Measurements from ENCODE around the gene BACE2.
"Not testable (repeated sequence)": the region's sequence is repeated elsewhere in the genome, so short reads cannot be mapped to it uniquely, and the experiment has no call there.

The BACE2 gene

GRCh38 chr21:41189150-41189745, 21.3 kb downstream of the BACE2 start:
- H3K4me3 ChIP-seq (ENCODE audit: low read depth in 1 of 2, low read length in 2 of 2), result no peak overlapping the region
- no peaks in the 10 kb centered on the region for H3K27me3 ChIP-seq (ENCODE audit: insufficient read depth, low read length, poor library complexity)
- TF ChIP-seq CTCF (IDR thresholded peaks at IDR 0.05; ENCODE audit: borderline replicate concordance, extremely low read depth, low read length, poor library complexity, severe bottlenecking) (no peak), EZH2 (IDR thresholded peaks at IDR 0.05; ENCODE audit: borderline replicate concordance, low read depth, low read length, severe bottlenecking) (no peak)
- no peaks in the 10 kb centered on the region for H3K79me2 ChIP-seq (ENCODE audit: insufficient read depth, low read length)
- no peak overlapping the region for H2AFZ ChIP-seq (ENCODE audit: low read depth, low read length)
- no peaks in the 10 kb centered on the region for H3K4me1 ChIP-seq (ENCODE audit: insufficient read depth, low read length)
- no peaks in the 10 kb centered on the region for H4K20me1 ChIP-seq (ENCODE audit: insufficient read depth, low read length)
- no peak overlapping the region for H3K27ac ChIP-seq (ENCODE audit: low read length)
- no peak overlapping the region for H3K9ac ChIP-seq (ENCODE audit: low read depth, low read length)
- ATAC-seq (ENCODE audit: insufficient read depth, low read depth) (no peak), DNase-seq (no peak)
- no peak overlapping the region for H3K4me2 ChIP-seq (ENCODE audit: insufficient read depth, low read length)
- no peaks in the 10 kb centered on the region for H3K36me3 ChIP-seq (ENCODE audit: insufficient read depth, low read length)
- H3K9me3 ChIP-seq (ENCODE audit: insufficient read depth, low read length, severe bottlenecking), result no peaks in the 10 kb centered on the region

DNA sequence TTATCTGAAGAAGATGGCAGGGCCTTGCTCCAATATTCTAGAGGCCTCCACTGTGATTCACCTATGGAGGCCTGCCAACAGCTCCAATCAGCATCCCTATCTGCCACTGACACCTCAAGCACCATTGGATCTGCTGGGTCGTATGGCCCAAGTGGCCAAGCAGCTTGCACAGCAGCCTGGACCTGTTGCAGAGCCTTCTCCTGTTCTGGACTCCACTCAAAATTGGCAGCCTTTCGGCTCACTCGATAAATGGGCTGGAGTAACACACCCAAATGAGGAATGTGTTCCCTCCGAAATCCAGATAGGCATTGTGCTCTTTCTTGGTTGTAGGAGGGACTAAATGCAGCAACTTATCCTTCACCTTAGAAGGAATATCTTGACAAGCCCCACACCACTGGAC, 24.6 kb downstream of the BACE2 start:
- ATAC-seq (ENCODE audit: insufficient read depth, low read depth); H3K27ac ChIP-seq (ENCODE audit: low read length); H3K9me3 ChIP-seq (ENCODE audit: insufficient read depth, low read length, severe bottlenecking); H3K27me3 ChIP-seq (ENCODE audit: insufficient read depth, low read length, poor library complexity); H3K4me3 ChIP-seq (ENCODE audit: low read depth in 1 of 2, low read length in 2 of 2); H3K36me3 ChIP-seq (ENCODE audit: insufficient read depth, low read length); H2AFZ ChIP-seq (ENCODE audit: low read depth, low read length); DNase-seq; H3K4me2 ChIP-seq (ENCODE audit: insufficient read depth, low read length); H4K20me1 ChIP-seq (ENCODE audit: insufficient read depth, low read length); H3K4me1 ChIP-seq (ENCODE audit: insufficient read depth, low read length); H3K79me2 ChIP-seq (ENCODE audit: insufficient read depth, low read length); H3K9ac ChIP-seq (ENCODE audit: low read depth, low read length): not testable (repeated sequence)

DNA sequence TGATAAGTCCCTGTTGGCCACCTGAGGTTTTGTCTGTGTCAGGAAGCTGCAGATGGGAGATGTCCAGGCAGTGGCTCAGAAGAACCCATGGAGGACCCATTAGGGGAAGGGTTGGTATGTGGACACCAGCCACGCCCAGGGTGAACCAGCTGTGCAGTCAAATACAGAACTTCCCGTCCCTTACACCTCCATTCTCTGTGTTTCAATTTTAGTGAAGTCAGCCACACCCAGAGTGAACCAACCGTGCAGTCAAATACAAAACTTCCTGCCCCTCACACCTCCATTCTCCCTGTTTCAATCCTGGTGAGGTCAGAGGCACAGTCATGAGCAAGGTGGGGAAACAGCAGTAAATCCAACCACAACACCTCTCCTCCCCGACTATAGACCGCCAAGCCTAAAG, 27.4 kb downstream of the BACE2 start:
- H3K27ac ChIP-seq (ENCODE audit: low read length), result no peak overlapping the region
- H3K36me3 ChIP-seq (ENCODE audit: insufficient read depth, low read length), result no peaks in the 10 kb centered on the region

GRCh38 chr21:41196993-41197392, 29.0 kb downstream of the BACE2 start:
- ATAC-seq (ENCODE audit: insufficient read depth, low read depth) (no peak), DNase-seq (no peak)
- Histone ChIP-seq H3K27ac (ENCODE audit: low read length) (no peak overlapping the region), H3K36me3 (ENCODE audit: insufficient read depth, low read length) (no peaks in the 10 kb centered on the region), H3K9me3 (ENCODE audit: insufficient read depth, low read length, severe bottlenecking) (no peaks in the 10 kb centered on the region), H3K4me3 (ENCODE audit: low read depth in 1 of 2, low read length in 2 of 2) (no peak overlapping the region), H3K4me1 (ENCODE audit: insufficient read depth, low read length) (no peaks in the 10 kb centered on the region), H3K79me2 (ENCODE audit: insufficient read depth, low read length) (no peaks in the 10 kb centered on the region), H4K20me1 (ENCODE audit: insufficient read depth, low read length) (no peaks in the 10 kb centered on the region), H3K4me2 (ENCODE audit: insufficient read depth, low read length) (no peak overlapping the region), H2AFZ (ENCODE audit: low read depth, low read length) (no peak overlapping the region), H3K9ac (ENCODE audit: low read depth, low read length) (no peak overlapping the region), H3K27me3 (ENCODE audit: insufficient read depth, low read length, poor library complexity) (no peaks in the 10 kb centered on the region)
- TF ChIP-seq EZH2 (IDR thresholded peaks at IDR 0.05; ENCODE audit: borderline replicate concordance, low read depth, low read length, severe bottlenecking), result no peak
- TF ChIP-seq CTCF (IDR thresholded peaks at IDR 0.05; ENCODE audit: borderline replicate concordance, extremely low read depth, low read length, poor library complexity, severe bottlenecking), result no peak

More for the DNA sequence above, 27.4 kb downstream of the BACE2 start:
- Histone ChIP-seq H4K20me1 (ENCODE audit: insufficient read depth, low read length) (no peaks in the 10 kb centered on the region), H3K4me2 (ENCODE audit: insufficient read depth, low read length) (no peak overlapping the region), H3K79me2 (ENCODE audit: insufficient read depth, low read length) (no peaks in the 10 kb centered on the region), H3K4me1 (ENCODE audit: insufficient read depth, low read length) (no peaks in the 10 kb centered on the region), H3K9me3 (ENCODE audit: insufficient read depth, low read length, severe bottlenecking) (no peaks in the 10 kb centered on the region), H3K4me3 (ENCODE audit: low read depth in 1 of 2, low read length in 2 of 2) (no peak overlapping the region), H3K9ac (ENCODE audit: low read depth, low read length) (no peak overlapping the region), H2AFZ (ENCODE audit: low read depth, low read length) (no peak overlapping the region), H3K27me3 (ENCODE audit: insufficient read depth, low read length, poor library complexity) (no peaks in the 10 kb centered on the region)
- ATAC-seq (ENCODE audit: insufficient read depth, low read depth) (no peak), DNase-seq (no peak)
- no peak for TF ChIP-seq CTCF (IDR thresholded peaks at IDR 0.05; ENCODE audit: borderline replicate concordance, extremely low read depth, low read length, poor library complexity, severe bottlenecking)
- no peak for TF ChIP-seq EZH2 (IDR thresholded peaks at IDR 0.05; ENCODE audit: borderline replicate concordance, low read depth, low read length, severe bottlenecking)
